ENCODE data around the gene SPHK2.

Gene SPHK2

DNA sequence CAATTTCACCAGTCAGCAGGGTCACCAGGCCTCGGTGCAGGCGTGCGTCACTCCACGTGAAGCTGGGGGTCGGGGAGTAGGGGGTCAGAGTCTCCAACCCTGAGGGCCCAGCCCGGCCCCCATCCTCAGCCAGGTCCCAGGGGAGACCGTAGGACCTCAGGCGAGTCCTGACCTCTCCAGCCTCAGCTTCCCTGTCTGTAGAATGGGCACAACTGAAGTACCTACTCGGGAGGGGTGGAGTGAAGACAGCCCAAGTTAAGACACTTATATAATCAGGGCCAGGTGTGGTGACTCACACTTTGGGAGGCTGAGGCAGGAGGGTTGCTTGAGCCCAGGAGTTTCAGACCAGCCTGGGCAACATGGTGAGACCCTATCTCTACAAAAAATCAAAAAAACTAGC lies 15.5 kb upstream of the SPHK2 start:
- no peak for TF ChIP-seq CTCF (IDR thresholded peaks at IDR 0.05; ENCODE audit: low read length, missing control alignments)
- no peak overlapping the region for H3K4me3 ChIP-seq (replicated peaks; ENCODE audit: low read depth, low read length)
- no peak for DNase-seq (ENCODE audit: low read depth)

DNA sequence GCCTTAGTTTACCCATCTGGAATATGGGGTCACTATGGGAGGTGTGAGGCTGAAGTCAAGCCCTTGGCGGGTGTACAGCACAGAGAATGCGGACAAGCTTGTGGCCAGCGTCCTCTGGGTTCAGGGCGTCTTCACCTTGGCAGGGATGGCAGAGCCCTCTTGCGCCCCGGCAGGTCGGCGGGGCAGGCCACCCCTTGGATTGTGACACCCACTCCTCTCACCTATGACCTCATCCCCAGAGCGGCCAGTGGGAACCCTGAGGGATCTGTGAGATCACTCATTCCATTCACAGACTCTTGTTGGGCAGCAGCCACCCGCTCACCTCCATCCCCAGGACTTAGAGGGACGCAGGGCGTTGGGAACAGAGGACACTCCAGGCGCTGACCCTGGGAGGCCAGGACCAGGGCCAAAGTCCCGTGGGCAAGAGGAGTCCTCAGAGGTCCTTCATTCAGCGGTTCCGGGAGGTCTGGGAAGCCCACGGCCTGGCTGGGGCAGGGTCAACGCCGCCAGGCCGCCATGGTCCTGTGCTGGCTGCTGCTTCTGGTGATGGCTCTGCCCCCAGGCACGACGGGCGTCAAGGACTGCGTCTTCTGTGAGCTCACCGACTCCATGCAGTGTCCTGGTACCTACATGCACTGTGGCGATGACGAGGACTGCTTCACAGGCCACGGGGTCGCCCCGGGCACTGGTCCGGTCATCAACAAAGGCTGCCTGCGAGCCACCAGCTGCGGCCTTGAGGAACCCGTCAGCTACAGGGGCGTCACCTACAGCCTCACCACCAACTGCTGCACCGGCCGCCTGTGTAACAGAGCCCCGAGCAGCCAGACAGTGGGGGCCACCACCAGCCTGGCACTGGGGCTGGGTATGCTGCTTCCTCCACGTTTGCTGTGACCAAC lies 12.6 kb upstream of the SPHK2 start, which contains the start of gene SPACA4:
Gene SPACA4, plus strand, starts transcription at position 280 of the 896 bp plus-strand sequence. Its CDS starts 237 bp downstream, at position 517.
- H3K4me3 ChIP-seq (replicated peaks; ENCODE audit: low read depth, low read length) = no peak within 1 kb of the TSS
- no peak for DNase-seq (ENCODE audit: low read depth)
- TF ChIP-seq CTCF (IDR thresholded peaks at IDR 0.05; ENCODE audit: low read length, missing control alignments) = no peak

GRCh38 chr19:48607359-48607755 lies 11.9 kb upstream of the SPHK2 start:
- H3K4me3 ChIP-seq (replicated peaks; ENCODE audit: low read depth, low read length) = no peak overlapping the region
- TF ChIP-seq CTCF (IDR thresholded peaks at IDR 0.05; ENCODE audit: low read length, missing control alignments) = no peak
- no peak for DNase-seq (ENCODE audit: low read depth)

DNA sequence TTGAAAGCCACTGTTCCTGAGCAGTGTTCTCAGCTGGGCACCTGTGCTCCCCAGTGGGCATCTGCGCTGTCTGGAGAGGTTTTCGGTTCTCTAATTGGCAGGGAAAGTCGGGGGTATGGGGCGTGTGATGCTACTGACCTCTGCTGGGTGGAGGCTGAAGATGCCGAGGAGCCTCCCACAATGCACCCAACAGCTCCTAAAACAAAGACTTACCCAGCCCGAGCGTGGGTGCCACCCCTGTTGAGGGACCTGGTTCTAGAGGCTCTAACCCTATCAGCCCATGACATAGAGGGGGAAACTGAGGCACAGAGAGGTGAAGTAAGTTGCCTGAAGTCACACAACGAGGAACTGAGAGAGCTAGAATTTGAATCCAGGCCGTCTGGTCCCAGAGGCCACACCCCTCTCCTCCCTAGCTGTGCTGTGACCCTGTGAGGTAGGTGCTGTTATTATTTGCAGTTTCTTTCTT lies 10.5 kb upstream of the SPHK2 start:
- peak; percentile 45 for TF ChIP-seq CTCF (IDR thresholded peaks at IDR 0.05; ENCODE audit: low read length, missing control alignments)
- H3K4me3 ChIP-seq (replicated peaks; ENCODE audit: low read depth, low read length) = no peak overlapping the region
- DNase-seq (ENCODE audit: low read depth) = peak; percentile 49

DNA sequence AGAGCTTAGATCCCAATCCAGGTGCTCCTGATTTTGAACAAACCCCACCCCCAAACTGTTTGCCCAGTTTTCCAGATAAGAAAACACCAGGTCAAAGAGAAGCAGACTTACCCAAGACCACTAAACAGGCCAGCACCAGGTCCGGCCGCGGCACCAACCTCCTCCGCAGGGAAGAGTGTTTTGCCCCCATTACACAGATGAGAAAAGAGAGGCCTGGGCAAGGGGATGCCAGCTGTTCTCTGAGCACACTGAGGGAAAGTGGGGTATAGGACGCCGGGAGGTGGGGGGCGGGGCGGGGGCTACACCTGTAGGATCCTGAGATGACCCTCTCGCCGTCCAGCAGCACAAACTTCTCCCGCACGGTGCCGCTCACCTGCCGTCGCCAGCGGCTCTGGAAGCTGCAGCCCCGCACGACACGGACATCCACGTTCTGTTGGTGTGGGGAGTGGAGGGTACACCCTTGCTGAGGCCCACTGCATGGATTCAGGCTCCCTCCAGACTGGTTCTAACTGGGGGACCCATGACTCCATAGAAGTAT lies 9.7 kb upstream of the SPHK2 start:
- no peak overlapping the region for H3K4me3 ChIP-seq (replicated peaks; ENCODE audit: low read depth, low read length)

GRCh38 chr19:48611872-48612271 lies 7.4 kb upstream of the SPHK2 start:
- TF ChIP-seq CTCF (IDR thresholded peaks at IDR 0.05; ENCODE audit: low read length, missing control alignments) = no peak
- no peak for DNase-seq (ENCODE audit: low read depth)
- H3K4me3 ChIP-seq (replicated peaks; ENCODE audit: low read depth, low read length) = no peak overlapping the region

More for the DNA sequence above, 9.7 kb upstream of the SPHK2 start:
- no peak for TF ChIP-seq CTCF (IDR thresholded peaks at IDR 0.05; ENCODE audit: low read length, missing control alignments)
- no peak for DNase-seq (ENCODE audit: low read depth)
